Suprapubic skin (tissue), 4 donors: ENCODE measurements around the gene CSF1. TPM values are rescaled to one million over a fixed set of nuclear protein-coding genes. Genes with fewer than 3 reads are reported as not detected.
A peak's percentile ranks its signal among the peaks of the same experiment; 100 is the strongest.

Source experiments
- DNase-seq, 2 donors: peaks; one replicate each; pipeline ENCODE4 v3.0.0-alpha.2; 2019; ENCODE audit warnings: low spot score in 2 of 2
- H3K27ac ChIP-seq: fragments of 200-600 bp; sonication (generic); one replicate; pipeline ENCODE4 v1.5.1; 2019
- H3K27me3 ChIP-seq: fragments of 200-600 bp; sonication (generic); one replicate; pipeline ENCODE4 v1.5.1; 2019
- H3K36me3 ChIP-seq: fragments of 200-600 bp; sonication (generic); one replicate; pipeline ENCODE4 v1.5.1; 2019
- H3K4me1 ChIP-seq: fragments of 200-600 bp; sonication (generic); one replicate; pipeline ENCODE4 v1.5.1; 2019
- H3K4me3 ChIP-seq: fragments of 200-600 bp; sonication (generic); one replicate; pipeline ENCODE4 v1.5.1; 2019; ENCODE audit warnings: mild to moderate bottlenecking
- H3K9me3 ChIP-seq: fragments of 200-600 bp; sonication (generic); one replicate; pipeline ENCODE4 v1.5.1; 2019
- EP300 ChIP-seq: sonication (generic); formaldehyde crosslinking; IDR thresholded peaks from one replicate; pipeline ENCODE4 v1.6.1; 2017; ENCODE audit warnings: antibody characterized with exemption
- POLR2A ChIP-seq, 2 donors: fragments of 450-650 bp; IDR thresholded peaks; one replicate each; pipeline ENCODE4 v1.6.1; 2017; ENCODE audit warnings: antibody characterized with exemption in 2 of 2, mild to moderate bottlenecking in 2 of 2, moderate library complexity in 2 of 2
- POLR2AphosphoS5 ChIP-seq, 3 donors: sonication (generic); formaldehyde crosslinking; IDR thresholded peaks; one replicate each; pipeline ENCODE4 v1.6.1; 2017; ENCODE audit warnings: antibody characterized with exemption in 3 of 3
- WGBS: methylation state at CpG from one replicate; pipeline ENCODE4 v1.1.5; 2018; 5-methylcytosine and 5-hydroxymethylcytosine counted together
- total RNA-seq, 4 donors: library from RNA; depleted of rRNA; stranded (reverse); fragments of >200 nt; gene quantifications; one replicate each; pipeline ENCODE4 v1.1.0, GENCODE V29; 2016
- TF ChIP-seq, protein P1 (sequence below), 2 donors: fragments of 200-600 bp in 1 of 2; fragments of 450-650 bp in 1 of 2; sonication (generic) in 1 of 2; IDR thresholded peaks; one replicate each; pipeline ENCODE4 v1.5.1; 2016 to 2019; ENCODE audit warnings: antibody characterized with exemption in 2 of 2, mild to moderate bottlenecking in 1 of 2, moderate library complexity in 1 of 2

Gene CSF1
- total RNA-seq, 4 donors from 2014 or later, result 12.6 to 39.1 (median 17.5) TPM

DNA sequence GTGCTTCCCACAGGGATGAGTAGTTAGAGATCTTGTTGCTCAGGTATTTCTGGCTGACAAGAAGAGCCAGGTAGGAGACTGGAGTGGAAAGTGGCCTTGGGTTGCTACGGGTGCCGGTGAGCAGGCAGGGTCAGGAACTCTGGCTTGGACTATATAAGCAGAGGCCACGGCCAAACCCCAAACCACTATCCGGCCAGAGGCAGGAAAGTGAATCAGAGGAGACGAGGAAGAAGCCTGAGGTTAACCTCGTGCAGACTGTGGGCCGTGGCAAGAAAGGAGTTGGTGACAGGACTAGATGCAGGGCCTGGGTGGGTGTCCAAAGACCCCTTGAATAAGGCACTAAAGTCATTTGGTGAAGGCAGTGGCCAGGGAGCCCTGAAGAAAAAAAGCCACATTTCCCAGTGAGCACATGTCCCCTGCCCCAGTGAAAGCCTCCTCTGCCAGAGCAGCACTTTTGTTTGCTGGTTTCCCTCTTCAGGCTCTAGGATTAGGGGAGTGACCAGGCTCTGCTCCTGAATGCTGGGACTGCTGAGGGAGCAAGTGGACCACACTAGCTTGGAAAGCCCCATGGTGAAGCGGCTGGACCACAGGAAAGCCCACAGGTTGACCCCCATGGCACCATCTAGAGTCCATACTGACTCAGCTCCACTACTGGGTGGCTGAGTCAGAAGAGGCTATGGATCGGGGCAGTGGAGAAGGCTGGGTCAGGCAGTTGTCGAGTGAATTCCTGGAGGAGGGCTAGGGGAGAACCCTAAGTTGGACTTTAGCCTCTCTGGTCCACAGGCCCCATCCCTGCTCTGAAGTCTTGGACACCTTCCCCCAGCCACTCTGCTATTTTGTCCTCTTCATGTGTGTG, 23.4 kb downstream of the CSF1 start:
- DNase-seq, result peak in 1 of 2 donors; percentile 50
- no peaks in the 10 kb centered on the region for H3K27me3 ChIP-seq
- no peak overlapping the region for H3K4me3 ChIP-seq
- no peak overlapping the region for H3K27ac ChIP-seq
- H3K36me3 ChIP-seq, result peaks cover 7% of the 10 kb centered on the region
- peaks cover 29% of the 10 kb centered on the region for H3K4me1 ChIP-seq
- TF ChIP-seq EP300 (no peak), POLR2AphosphoS5 (IDR thresholded peaks at IDR 0.05) (no peak), POLR2A (IDR thresholded peaks at IDR 0.05) (no peak)
- TF ChIP-seq, protein P1, sequence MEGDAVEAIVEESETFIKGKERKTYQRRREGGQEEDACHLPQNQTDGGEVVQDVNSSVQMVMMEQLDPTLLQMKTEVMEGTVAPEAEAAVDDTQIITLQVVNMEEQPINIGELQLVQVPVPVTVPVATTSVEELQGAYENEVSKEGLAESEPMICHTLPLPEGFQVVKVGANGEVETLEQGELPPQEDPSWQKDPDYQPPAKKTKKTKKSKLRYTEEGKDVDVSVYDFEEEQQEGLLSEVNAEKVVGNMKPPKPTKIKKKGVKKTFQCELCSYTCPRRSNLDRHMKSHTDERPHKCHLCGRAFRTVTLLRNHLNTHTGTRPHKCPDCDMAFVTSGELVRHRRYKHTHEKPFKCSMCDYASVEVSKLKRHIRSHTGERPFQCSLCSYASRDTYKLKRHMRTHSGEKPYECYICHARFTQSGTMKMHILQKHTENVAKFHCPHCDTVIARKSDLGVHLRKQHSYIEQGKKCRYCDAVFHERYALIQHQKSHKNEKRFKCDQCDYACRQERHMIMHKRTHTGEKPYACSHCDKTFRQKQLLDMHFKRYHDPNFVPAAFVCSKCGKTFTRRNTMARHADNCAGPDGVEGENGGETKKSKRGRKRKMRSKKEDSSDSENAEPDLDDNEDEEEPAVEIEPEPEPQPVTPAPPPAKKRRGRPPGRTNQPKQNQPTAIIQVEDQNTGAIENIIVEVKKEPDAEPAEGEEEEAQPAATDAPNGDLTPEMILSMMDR (IDR thresholded peaks at IDR 0.05), result no peak
- WGBS, result 55% methylated on average over 10 of the region's 10 CpGs
- H3K9me3 ChIP-seq, result peaks cover 9% of the 10 kb centered on the region

DNA sequence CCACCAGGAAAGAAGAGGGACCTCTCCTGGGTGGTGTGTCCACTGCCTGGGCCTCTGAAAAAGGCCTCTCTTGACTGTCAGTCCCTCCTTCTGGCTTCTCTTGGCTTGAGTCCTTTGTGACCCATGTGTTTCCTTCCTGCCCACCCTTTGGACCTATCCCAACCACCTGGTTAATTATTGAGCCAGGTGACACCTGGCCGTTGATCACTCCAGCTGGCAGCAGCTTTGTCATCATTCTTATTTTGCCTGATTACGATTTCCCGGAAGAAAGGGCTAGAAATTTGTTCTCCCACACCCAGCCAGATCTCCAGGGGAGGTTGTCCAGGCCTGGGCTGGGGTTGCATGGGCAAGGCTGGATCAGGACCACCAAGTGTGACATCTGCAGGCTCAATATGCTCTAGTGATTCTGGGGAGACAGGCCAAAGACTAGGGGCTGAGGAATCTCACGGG, 24.8 kb downstream of the CSF1 start:
- Histone ChIP-seq H3K9me3 (peaks cover 9% of the 10 kb centered on the region), H3K4me3 (no peak overlapping the region), H3K36me3 (no peaks in the 10 kb centered on the region), H3K27me3 (no peaks in the 10 kb centered on the region), H3K4me1 (peaks cover 15% of the 10 kb centered on the region), H3K27ac (no peak overlapping the region)
- no peak for DNase-seq
- 42% methylated on average over 3 of the region's 4 CpGs for WGBS
- no peak for TF ChIP-seq POLR2AphosphoS5 (IDR thresholded peaks at IDR 0.05)
- no peak for TF ChIP-seq POLR2A (IDR thresholded peaks at IDR 0.05)
- no peak for TF ChIP-seq EP300
- TF ChIP-seq, protein P1 (IDR thresholded peaks at IDR 0.05), result no peak

DNA sequence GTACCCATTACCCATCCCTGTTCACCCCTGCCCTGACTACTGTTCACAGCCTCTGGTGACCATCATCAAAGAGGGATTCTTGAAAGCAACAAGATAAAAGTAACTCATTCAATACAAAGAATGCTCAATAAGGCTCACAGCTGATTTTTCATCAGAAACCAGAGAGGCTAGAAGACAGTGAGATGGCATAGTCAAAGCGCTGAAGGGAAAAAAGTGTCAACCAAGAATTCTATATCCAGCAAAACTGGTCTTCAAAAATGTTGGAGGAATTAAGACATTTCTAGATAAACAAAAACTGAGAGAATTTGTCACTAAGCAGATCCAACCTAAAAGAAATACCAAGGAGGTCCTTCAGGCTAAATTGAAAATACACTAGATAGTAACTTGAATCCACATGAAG, 27.1 kb downstream of the CSF1 start:
- WGBS, result 94% methylated on average over 1 of the region's 1 CpG
- peaks cover 9% of the 10 kb centered on the region for H3K9me3 ChIP-seq

DNA sequence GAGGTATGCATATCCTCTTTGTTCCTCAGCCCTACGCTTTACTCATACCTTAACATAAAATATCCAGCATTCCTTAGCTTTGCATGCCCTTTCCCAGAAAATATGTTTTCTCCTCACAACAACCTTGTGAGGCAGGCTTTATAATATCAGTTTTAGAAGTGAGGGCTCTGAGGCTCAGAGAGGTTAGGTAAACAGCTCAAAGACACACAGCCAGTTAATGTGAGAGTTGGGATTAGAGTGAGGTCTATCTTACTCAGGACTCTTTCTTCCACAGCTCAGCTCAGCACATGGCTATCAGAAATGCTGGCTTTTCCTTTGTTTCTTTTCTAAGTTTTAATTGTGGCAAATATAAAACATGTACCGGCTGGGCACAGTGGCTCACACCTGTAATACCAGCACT, 27.9 kb downstream of the CSF1 start:
- WGBS, result 100% methylated on average over 2 of the region's 2 CpGs
- peaks cover 9% of the 10 kb centered on the region for H3K9me3 ChIP-seq
- no peak overlapping the region for H3K27ac ChIP-seq
- H3K4me3 ChIP-seq, result no peak overlapping the region
- no peaks in the 10 kb centered on the region for H3K36me3 ChIP-seq
- peaks cover 3% of the 10 kb centered on the region for H3K4me1 ChIP-seq
- H3K27me3 ChIP-seq, result no peaks in the 10 kb centered on the region
- DNase-seq, result no peak
- TF ChIP-seq EP300 (no peak), POLR2A (IDR thresholded peaks at IDR 0.05) (no peak), POLR2AphosphoS5 (IDR thresholded peaks at IDR 0.05) (no peak)
- TF ChIP-seq, protein P1 (IDR thresholded peaks at IDR 0.05), result no peak

More for the DNA sequence above, 27.1 kb downstream of the CSF1 start:
- no peaks in the 10 kb centered on the region for H3K36me3 ChIP-seq
- no peak overlapping the region for H3K4me3 ChIP-seq
- no peak for DNase-seq
- peaks cover 4% of the 10 kb centered on the region for H3K4me1 ChIP-seq
- no peaks in the 10 kb centered on the region for H3K27me3 ChIP-seq
- TF ChIP-seq, protein P1 (IDR thresholded peaks at IDR 0.05), result no peak
- no peak for TF ChIP-seq POLR2AphosphoS5 (IDR thresholded peaks at IDR 0.05)
- TF ChIP-seq EP300, result no peak
- no peak for TF ChIP-seq POLR2A (IDR thresholded peaks at IDR 0.05)
- no peak overlapping the region for H3K27ac ChIP-seq

DNA sequence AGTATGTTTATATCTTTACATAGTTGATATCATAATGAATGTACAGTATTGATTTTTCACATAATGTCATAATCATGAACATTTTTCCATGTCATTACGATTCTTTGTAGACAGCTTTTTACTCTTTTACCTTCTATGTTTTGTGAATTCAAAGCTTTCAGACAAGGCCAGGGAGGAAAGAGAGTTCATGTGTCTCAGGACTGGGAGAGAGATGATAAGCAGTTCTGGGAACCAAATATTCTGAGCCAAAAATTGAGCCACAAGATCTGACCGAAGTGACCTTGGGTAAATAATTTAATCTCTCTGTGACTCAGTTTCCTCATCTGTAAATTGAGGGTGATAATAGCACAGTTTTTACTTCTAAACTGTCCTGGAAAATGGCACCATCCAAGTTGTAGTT, 31.8 kb downstream of the CSF1 start:
- Histone ChIP-seq H3K27me3 (no peaks in the 10 kb centered on the region), H3K36me3 (no peaks in the 10 kb centered on the region), H3K4me1 (peaks cover 3% of the 10 kb centered on the region), H3K4me3 (no peak overlapping the region), H3K9me3 (peaks cover 5% of the 10 kb centered on the region), H3K27ac (no peak overlapping the region)
- 95% methylated on average over 2 of the region's 2 CpGs for WGBS
- no peak for DNase-seq
- TF ChIP-seq POLR2A (IDR thresholded peaks at IDR 0.05) (no peak), POLR2AphosphoS5 (IDR thresholded peaks at IDR 0.05) (no peak)
